Mesothelial cell of epicardium (in vitro differentiated cells): Measurements from ENCODE around the gene OR14I1. TPM values are rescaled to one million over a fixed set of nuclear protein-coding genes. Genes with fewer than 3 reads are reported as not detected.

Source experiments
- DNase-seq, 2 experiments: peaks; one replicate each; pipeline ENCODE4 v3.0.0; 2021; ENCODE audit warnings: low spot score in 2 of 2; ENCODE audit not compliant: unreplicated experiment in 2 of 2
- H3K27ac Mint-ChIP-seq: 2 replicates; pipeline ENCODE4 v1.8.0; 2021; ENCODE audit warnings: mixed read lengths
- H3K27me3 Mint-ChIP-seq: 2 replicates; pipeline ENCODE4 v1.8.0; 2021; ENCODE audit warnings: low read depth, mixed read lengths
- H3K36me3 Mint-ChIP-seq: 2 replicates; pipeline ENCODE4 v1.8.0; 2021; ENCODE audit warnings: mixed read lengths
- H3K4me1 Mint-ChIP-seq: 2 replicates; pipeline ENCODE4 v1.8.0; 2021; ENCODE audit warnings: mixed read lengths
- H3K4me3 Mint-ChIP-seq: 2 replicates; pipeline ENCODE4 v1.8.0; 2021; ENCODE audit warnings: mild to moderate bottlenecking, moderate library complexity, mixed read lengths
- H3K9me3 Mint-ChIP-seq: 2 replicates; pipeline ENCODE4 v1.8.0; 2021; ENCODE audit warnings: mixed read lengths
- total RNA-seq: library from RNA; stranded (reverse); gene quantifications from 3 replicates; pipeline ENCODE4 v1.2.1, GENCODE V29; 2021
- TF ChIP-seq, protein P1 (sequence below): fragments of 200-600 bp; sonication (generic); IDR thresholded peaks from one replicate; pipeline ENCODE4 v1.5.0; 2021; ENCODE audit warnings: antibody characterized with exemption; ENCODE audit not compliant: unreplicated experiment

Gene OR14I1
- total RNA-seq, 1 donor from 2014 or later, result not detected

DNA sequence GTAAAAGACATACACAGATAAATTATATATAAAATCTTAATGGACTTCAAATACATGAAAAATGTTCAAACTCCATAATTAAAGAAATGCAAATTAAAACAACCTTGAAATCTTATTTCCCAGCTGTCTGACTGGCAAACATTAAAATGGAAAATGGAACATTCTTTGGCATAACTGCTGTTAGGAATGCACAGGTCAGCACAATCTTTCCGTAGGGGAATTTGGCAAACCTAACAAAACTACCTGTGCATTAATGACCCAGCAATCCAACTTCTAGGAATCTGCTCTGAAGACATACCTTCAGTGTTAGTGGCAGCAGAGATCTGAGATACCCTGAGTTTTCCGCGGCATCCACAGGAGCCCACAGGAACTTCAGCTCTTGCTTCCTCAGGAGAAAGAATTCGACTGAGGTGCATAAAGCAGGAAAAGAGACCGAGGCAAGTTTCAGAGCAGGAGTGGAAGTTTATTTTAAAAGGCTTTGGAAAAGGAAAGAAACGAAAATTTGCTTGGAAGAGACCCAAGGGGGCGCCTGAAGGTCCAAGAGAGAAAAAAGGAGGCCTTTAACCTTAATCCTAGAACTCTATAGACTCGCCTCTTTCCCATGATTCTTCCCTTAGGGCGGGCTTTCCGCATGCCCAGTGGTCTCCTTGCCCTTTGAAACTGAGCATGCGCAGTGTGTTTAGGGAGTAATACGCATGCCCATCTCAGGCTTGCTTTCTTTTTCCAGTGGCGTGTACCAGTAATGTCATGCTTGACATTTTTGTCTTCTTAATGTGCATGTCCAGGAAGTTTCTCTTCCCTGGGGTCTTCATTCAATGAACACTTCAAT, 28.2 kb upstream of the OR14I1 start:
- Mint-ChIP-seq H3K9me3 (peaks cover 72% of the 10 kb centered on the region), H3K4me3 (no peak overlapping the region), H3K27ac (no peak overlapping the region), H3K4me1 (no peaks in the 10 kb centered on the region), H3K27me3 (no peaks in the 10 kb centered on the region), H3K36me3 (no peaks in the 10 kb centered on the region)
- DNase-seq, result no peak
- TF ChIP-seq, protein P1, sequence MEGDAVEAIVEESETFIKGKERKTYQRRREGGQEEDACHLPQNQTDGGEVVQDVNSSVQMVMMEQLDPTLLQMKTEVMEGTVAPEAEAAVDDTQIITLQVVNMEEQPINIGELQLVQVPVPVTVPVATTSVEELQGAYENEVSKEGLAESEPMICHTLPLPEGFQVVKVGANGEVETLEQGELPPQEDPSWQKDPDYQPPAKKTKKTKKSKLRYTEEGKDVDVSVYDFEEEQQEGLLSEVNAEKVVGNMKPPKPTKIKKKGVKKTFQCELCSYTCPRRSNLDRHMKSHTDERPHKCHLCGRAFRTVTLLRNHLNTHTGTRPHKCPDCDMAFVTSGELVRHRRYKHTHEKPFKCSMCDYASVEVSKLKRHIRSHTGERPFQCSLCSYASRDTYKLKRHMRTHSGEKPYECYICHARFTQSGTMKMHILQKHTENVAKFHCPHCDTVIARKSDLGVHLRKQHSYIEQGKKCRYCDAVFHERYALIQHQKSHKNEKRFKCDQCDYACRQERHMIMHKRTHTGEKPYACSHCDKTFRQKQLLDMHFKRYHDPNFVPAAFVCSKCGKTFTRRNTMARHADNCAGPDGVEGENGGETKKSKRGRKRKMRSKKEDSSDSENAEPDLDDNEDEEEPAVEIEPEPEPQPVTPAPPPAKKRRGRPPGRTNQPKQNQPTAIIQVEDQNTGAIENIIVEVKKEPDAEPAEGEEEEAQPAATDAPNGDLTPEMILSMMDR, result no peak

DNA sequence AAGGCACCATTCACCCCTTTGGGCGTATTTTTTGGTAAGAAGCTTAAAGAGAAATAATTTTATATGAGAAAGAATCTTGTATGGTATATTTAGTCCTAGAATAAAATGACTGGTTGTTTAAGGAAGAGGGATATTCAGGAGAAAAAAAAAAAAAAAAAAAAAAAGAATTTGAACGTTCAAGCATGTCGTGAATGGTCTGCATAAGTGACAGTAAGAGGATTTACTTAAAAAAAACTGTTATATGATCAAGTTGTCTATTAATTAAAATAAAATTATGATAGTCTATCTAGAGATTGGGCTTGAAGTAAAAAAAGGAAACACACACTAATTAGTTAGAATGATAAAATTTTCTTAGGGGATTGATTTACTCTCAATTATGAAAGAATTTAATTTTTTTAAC, 11.7 kb upstream of the OR14I1 start:
- Mint-ChIP-seq H3K27me3 (no peaks in the 10 kb centered on the region), H3K4me1 (no peaks in the 10 kb centered on the region), H3K4me3 (no peak overlapping the region), H3K9me3 (peaks cover 68% of the 10 kb centered on the region), H3K36me3 (peaks cover 2% of the 10 kb centered on the region), H3K27ac (no peak overlapping the region)
- TF ChIP-seq, protein P1, result no peak
- no peak for DNase-seq

DNA sequence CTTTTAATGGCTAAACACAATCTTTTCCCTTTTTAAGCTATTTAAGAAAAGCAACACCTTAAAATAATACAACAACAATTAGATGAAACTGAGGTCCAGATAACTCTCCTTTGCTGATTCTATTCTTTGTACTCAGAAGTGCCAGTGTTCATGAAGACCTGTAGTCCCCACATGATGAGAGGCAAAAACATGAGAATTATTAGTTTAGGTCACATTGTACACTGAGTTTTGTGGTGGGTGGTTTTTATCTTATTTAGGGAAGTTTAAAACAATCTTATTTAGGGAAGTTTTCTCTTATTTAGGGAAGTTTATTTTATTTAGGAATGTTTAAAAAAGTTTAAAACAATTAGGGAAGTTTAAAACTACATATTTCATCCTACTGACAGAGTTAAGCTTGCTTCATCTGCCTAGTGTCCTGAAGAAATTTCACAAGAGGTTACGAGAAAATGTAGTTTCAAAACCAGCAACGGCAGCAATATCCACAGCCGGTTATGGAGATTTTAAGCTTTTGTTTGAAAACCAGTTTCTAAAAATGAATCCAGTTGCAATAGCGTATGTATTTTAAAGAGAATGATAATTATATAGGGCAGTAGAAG, 7.8 kb upstream of the OR14I1 start:
- H3K9me3 Mint-ChIP-seq, result peaks cover 62% of the 10 kb centered on the region
- H3K27me3 Mint-ChIP-seq, result no peaks in the 10 kb centered on the region
- H3K27ac Mint-ChIP-seq, result no peak overlapping the region
- no peak for DNase-seq
- H3K4me1 Mint-ChIP-seq, result no peaks in the 10 kb centered on the region
- no peak overlapping the region for H3K4me3 Mint-ChIP-seq
- TF ChIP-seq, protein P1, result no peak
- H3K36me3 Mint-ChIP-seq, result no peaks in the 10 kb centered on the region

DNA sequence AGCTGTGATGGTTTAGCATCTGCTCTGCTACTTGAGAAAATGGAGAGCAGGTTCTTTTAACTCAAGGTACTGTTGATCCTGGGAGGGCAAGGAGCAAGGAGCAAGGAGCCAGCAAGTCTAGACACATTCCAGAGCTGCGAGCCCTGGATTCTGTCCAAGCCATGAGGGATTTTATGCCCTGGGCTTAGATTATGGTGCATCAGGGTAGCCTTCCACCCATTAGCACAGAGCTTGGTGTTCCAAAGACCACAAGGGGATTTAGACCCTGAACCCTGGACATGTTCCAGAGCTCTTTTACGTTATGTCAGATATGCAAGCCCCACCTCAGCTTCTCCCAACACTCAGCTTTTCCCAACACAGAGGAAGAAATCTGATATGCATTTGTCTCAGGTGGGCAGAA, 2.0 kb upstream of the OR14I1 start:
- H3K9me3 Mint-ChIP-seq, result peaks cover 33% of the 10 kb centered on the region
- no peaks in the 10 kb centered on the region for H3K4me1 Mint-ChIP-seq
- no peak overlapping the region for H3K27ac Mint-ChIP-seq
- TF ChIP-seq, protein P1, result no peak
- peaks cover 2% of the 10 kb centered on the region for H3K36me3 Mint-ChIP-seq
- DNase-seq, result no peak
- no peaks in the 10 kb centered on the region for H3K27me3 Mint-ChIP-seq
- no peak overlapping the region for H3K4me3 Mint-ChIP-seq

DNA sequence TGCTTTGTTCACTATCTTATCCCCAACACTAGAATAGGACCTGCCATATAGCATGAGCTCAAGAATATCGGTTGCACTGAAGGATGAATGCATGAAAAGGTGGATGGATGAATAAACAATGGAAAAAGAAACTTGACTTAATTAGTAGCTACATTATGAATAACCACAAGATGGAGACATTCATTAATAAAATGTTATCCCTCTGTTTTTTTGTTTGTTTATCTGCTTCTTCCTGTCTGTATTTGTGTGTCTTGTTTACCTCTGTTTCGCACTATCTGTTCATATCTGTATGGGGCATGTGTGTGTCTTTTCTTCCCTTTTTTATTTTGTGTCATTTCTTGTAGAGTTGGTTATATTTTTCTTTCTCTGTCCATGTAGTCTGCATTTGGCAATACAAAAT, 1.1 kb upstream of the OR14I1 start:
- TF ChIP-seq, protein P1, result no peak
- H3K4me1 Mint-ChIP-seq, result no peaks in the 10 kb centered on the region
- no peaks in the 10 kb centered on the region for H3K27me3 Mint-ChIP-seq
- peaks cover 32% of the 10 kb centered on the region for H3K9me3 Mint-ChIP-seq
- H3K4me3 Mint-ChIP-seq, result no peak overlapping the region
- H3K27ac Mint-ChIP-seq, result no peak overlapping the region
- H3K36me3 Mint-ChIP-seq, result peaks cover 2% of the 10 kb centered on the region
- DNase-seq, result no peak
